Esophagus squamous epithelium (tissue), 5 donors: ENCODE results near the gene KRT15. TPM values are rescaled to one million over a fixed set of nuclear protein-coding genes. Genes with fewer than 3 reads are reported as not detected.

Experiments
- DNase-seq: peaks from one replicate; lab custom pipeline; 2025; lab: John Stamatoyannopoulos, UW
- H3K27ac ChIP-seq, 4 donors: fragments of 200-600 bp; sonication (generic); one replicate each; pipeline ENCODE4 v1.5.1; 2016 to 2019; ENCODE audit warnings: mild to moderate bottlenecking in 1 of 4
- H3K27me3 ChIP-seq, 4 donors: fragments of 200-600 bp; sonication (generic); 1 replicate in 3 of 4; 2 replicates in 1 of 4; pipeline versions ENCODE4 v1.5.1 to v1.6.0; 2017 to 2021; ENCODE audit warnings: antibody characterized with exemption in 1 of 4
- H3K36me3 ChIP-seq, 3 donors: fragments of 200-600 bp; sonication (generic); one replicate each; pipeline ENCODE4 v1.5.1; 2016 to 2019
- H3K4me1 ChIP-seq, 3 donors: fragments of 200-600 bp; sonication (generic); one replicate each; pipeline ENCODE4 v1.5.1; 2017 to 2019
- H3K4me3 ChIP-seq, 4 donors: fragments of 200-600 bp; sonication (generic); 1 replicate in 3 of 4; 2 replicates in 1 of 4; pipeline ENCODE4 v1.5.1; 2016 to 2019; ENCODE audit warnings: mild to moderate bottlenecking in 2 of 4, moderate library complexity in 1 of 4
- H3K9me3 ChIP-seq, 3 donors: fragments of 200-600 bp; sonication (generic); one replicate each; pipeline ENCODE4 v1.5.1; 2016 to 2019
- CTCF ChIP-seq, 6 experiments: fragments of 450-650 bp in 4 of 6; fragments of 200-600 bp in 2 of 6; sonication (generic) in 2 of 6; IDR thresholded peaks; one replicate each; pipeline ENCODE4 v1.5.1; 2016 to 2019; ENCODE audit warnings: antibody characterized with exemption in 6 of 6, mild to moderate bottlenecking in 4 of 6, moderate library complexity in 4 of 6
- POLR2A ChIP-seq, 4 donors: fragments of 450-650 bp; IDR thresholded peaks; one replicate each; pipeline ENCODE4 v1.6.1; 2017; ENCODE audit warnings: antibody characterized with exemption in 4 of 4, mild to moderate bottlenecking in 4 of 4, moderate library complexity in 3 of 4
- WGBS, 2 donors: methylation state at CpG; one replicate each; pipeline ENCODE4 v1.1.5; 2018; 5-methylcytosine and 5-hydroxymethylcytosine counted together
- intact Hi-C: fragments of 100-400 bp; cut with DNase I; formaldehyde crosslinking; loops from one replicate; pipeline ENCODE4 v1.15.0; 2022
- total RNA-seq, 4 donors: library from RNA; depleted of rRNA; stranded (reverse); fragments of >200 nt; gene quantifications; one replicate each; pipeline ENCODE4 v1.1.0, GENCODE V29; 2016
- donor health status: DM: yes; HTN: yes; CAD: no.

KRT15 gene
- total RNA-seq, 4 donors from 2014 or later = 743 to 2,833 (median 2,484) TPM

- 89 to 91% methylated on average over 7 to 8 of the region's 13 CpGs for WGBS, 2 donors
- H3K27me3 ChIP-seq = peaks cover 0 to 8% (median 0%) of the 10 kb centered on the region in 4 donors
- H3K4me1 ChIP-seq = no peaks in the 10 kb centered on the region
- H3K9me3 ChIP-seq = no peaks in the 10 kb centered on the region
- no peak overlapping the region for H3K4me3 ChIP-seq
- TF ChIP-seq CTCF (IDR thresholded peaks at IDR 0.05) = no peak
- no peak for TF ChIP-seq POLR2A (IDR thresholded peaks at IDR 0.05)
- intact Hi-C loops = no loop called here
- no peak for DNase-seq
- H3K27ac ChIP-seq = no peak overlapping the region
- no peaks in the 10 kb centered on the region for H3K36me3 ChIP-seq
Observed at GRCh38 chr17:41486316-41486715, 32.4 kb downstream of the KRT15 start.

DNA sequence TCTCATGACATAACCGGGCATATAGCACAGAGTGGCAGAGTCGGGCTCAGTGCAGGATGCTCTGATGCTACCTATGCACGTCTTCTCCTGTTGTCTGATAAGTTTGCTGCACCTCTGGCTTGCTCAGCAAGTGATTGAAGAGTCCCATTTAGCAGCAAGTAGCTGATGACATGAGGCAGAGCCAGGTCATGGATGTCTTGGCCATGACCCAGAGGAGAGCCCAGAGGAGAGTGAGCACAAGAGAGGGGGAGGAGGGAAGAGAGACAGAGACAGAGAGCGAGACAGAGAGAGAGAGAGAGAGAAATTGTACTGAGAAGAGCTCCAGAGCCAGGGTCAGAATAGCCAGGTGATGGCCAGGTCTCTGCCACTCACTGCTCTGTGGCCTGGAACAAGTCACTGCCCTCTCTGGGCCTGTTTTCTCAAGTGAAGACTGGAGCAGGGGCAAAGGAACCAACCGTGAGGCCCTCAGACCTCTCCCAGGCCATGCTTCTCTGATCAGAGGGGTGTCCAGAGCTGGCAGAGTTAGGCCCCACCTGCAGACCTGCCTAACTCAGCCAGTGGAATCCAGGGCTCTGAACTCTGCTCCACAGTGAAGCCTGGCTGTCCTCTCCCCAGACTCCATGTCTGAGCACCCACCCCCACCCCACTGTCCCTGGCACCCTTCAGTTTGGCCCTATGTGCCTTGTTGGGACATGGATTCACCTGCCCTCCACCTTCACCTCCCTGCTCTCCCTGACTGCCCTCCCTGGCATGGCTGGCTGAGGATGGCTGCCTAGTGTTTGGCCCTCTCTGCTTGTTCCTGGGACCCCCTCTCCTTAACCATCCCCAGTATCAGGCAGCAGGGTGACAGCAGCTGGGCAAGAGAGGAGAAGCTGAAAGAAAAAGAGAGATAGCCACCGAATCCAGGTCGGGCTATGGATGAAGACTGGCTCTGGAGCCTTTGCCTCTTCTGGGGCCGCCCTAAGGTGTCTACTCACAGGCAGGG is 33.5 kb downstream of the KRT15 start:
- no peak overlapping the region for H3K27ac ChIP-seq
- H3K4me1 ChIP-seq = no peaks in the 10 kb centered on the region
- H3K27me3 ChIP-seq = peaks cover 0 to 8% (median 0%) of the 10 kb centered on the region in 4 donors
- TF ChIP-seq CTCF (IDR thresholded peaks at IDR 0.05) = no peak
- no peak for TF ChIP-seq POLR2A (IDR thresholded peaks at IDR 0.05)
- no peaks in the 10 kb centered on the region for H3K36me3 ChIP-seq
- 78 to 85% methylated on average over 8 of the region's 8 CpGs for WGBS, 2 donors
- H3K9me3 ChIP-seq = no peaks in the 10 kb centered on the region
- DNase-seq = no peak
- no peak overlapping the region for H3K4me3 ChIP-seq
- intact Hi-C loops = no loop called here

DNA sequence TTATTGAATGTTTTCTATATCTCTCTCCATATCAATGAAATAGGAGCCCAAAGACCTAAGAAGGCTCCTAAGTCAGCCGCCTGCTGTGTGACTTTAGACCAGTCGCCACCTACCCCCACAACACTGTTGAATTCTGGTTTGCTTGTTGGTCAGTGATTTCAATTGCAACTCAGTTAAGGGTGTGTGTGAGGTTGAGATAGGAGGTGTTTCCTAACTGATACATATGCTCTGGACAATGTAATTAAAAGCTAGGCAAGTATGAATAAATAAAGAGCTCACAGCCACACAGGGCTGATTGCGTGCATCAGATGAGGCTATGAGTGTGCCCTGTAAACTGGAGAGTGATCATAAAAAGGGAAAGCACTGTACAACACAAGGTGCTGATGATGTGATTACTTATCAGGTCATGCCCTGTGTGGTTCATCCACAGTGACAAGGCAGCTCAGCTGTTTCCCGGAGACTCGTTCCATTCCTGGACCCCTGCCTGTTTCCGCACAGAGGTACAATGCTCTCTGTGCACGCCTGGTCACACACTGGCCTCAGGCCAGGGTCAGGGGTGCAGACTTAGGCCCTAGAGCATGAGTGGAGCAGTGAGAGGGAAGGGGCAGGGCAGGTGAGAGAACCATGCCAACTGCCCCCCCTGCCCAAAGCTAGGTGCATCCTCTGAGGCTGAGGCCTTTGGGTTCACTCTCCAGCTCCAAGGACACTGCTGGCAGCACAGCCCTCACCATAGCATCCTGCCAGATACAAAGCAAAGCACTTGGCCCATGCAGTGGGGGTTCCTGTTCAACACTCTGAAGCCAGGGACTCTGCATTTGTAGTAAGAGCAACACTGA is 34.5 kb downstream of the KRT15 start:
- TF ChIP-seq POLR2A (IDR thresholded peaks at IDR 0.05) (no peak), CTCF (IDR thresholded peaks at IDR 0.05) (no peak)
- no peak for DNase-seq
- intact Hi-C loops = no loop called here
- WGBS, 2 donors = 80 to 94% methylated on average over 3 to 6 of the region's 7 CpGs
- Histone ChIP-seq H3K9me3 (no peaks in the 10 kb centered on the region), H3K27me3 (peaks cover 0 to 8% (median 0%) of the 10 kb centered on the region in 4 donors), H3K27ac (no peak overlapping the region), H3K4me3 (no peak overlapping the region), H3K4me1 (no peaks in the 10 kb centered on the region), H3K36me3 (no peaks in the 10 kb centered on the region)

GRCh38 chr17:41483531-41483930 is 35.2 kb downstream of the KRT15 start:
- no peaks in the 10 kb centered on the region for H3K36me3 ChIP-seq
- no peaks in the 10 kb centered on the region for H3K9me3 ChIP-seq
- no peak overlapping the region for H3K4me3 ChIP-seq
- H3K27ac ChIP-seq = no peak overlapping the region
- 85 to 86% methylated on average over 9 of the region's 9 CpGs for WGBS, 2 donors
- peaks cover 0 to 8% (median 0%) of the 10 kb centered on the region in 4 donors for H3K27me3 ChIP-seq
- TF ChIP-seq CTCF (IDR thresholded peaks at IDR 0.05) (no peak), POLR2A (IDR thresholded peaks at IDR 0.05) (no peak)
- intact Hi-C loops = no loop called here
- no peaks in the 10 kb centered on the region for H3K4me1 ChIP-seq
- DNase-seq = no peak
